ENCODE data around the gene DDX39A. TPM values are rescaled to one million over a fixed set of nuclear protein-coding genes. Genes with fewer than 3 reads are reported as not detected.
"Not testable (repeated sequence)": the region's sequence is repeated elsewhere in the genome, so short reads cannot be mapped to it uniquely, and the experiment has no call there.

DDX39A gene
- polyA plus RNA-seq, 1 of the 3 experiments (the other 2 are of a cell fraction): 88.8 TPM

DNA sequence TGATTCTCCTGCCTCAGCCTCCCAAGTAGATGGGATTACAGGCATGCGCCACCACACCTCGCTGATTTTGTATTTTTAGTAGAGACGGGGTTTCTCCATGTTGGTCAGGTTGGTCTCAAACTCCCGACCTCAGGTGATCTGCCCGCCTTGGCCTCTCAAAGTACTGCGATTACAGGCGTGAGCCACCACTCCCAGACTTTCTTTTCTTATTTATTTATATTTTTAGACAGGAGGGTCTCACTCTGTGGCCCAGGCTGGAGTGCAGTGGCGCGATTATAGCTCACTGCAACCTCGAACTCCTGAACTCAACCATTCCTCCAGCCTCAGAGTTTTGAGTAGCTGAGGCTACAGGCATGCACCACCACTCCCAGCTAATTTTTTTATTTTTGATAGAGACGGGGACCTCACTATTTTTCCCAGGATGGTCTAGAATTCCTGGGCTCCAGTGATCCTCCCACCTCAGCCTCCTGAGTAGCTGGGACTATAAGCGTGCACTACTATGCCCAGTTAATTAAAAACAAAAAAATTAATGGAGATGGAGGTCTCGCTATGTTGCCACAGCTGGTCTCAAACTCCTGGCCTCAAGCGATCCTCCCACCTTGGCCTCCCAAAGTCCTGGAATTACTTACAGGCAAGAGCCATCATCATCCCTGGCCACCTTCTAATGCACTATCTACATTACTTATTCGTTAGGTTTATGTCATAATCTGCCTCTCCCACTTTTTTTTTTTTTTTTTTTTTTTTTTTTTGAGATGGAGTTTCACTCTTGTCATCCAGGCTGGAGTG is 15.8 kb downstream of the DDX39A start:
- H3K36me3 ChIP-seq (replicated peaks in 1 of 2; ENCODE audit: control insufficient read depth in 1 of 2, insufficient read depth in 2 of 2, low read length in 1 of 2); H3K4me3 ChIP-seq (ENCODE audit: low read depth in 2 of 2, low read length in 1 of 2); H3K27me3 ChIP-seq (ENCODE audit: insufficient read depth); H3K9me3 ChIP-seq; POLR2A ChIA-PET; H3K27ac ChIP-seq (ENCODE audit: low read depth in 2 of 2, low read length in 1 of 2); H3K9ac ChIP-seq; H3K79me2 ChIP-seq (ENCODE audit: insufficient read depth); H3K4me2 ChIP-seq; DNase-seq; H3K4me1 ChIP-seq (ENCODE audit: control insufficient read depth in 1 of 2, insufficient read depth in 2 of 2, low read depth in 1 of 2, low read length in 1 of 2); H3K9me2 ChIP-seq; H2AFZ ChIP-seq (ENCODE audit: low read depth); H4K20me1 ChIP-seq (ENCODE audit: insufficient read depth): not testable (repeated sequence)
- CTCF ChIA-PET: interaction anchor here (3.5 kb wide), 1 partner anchor 12 kb away, joined by 31 read pairs; no protein-coding TSS in a partner anchor
- H3F3A ChIP-seq (replicated peaks; ENCODE audit: insufficient read depth): peaks cover 16% of the 10 kb centered on the region
- 95% methylated on average over 15 of the region's 15 CpGs for WGBS (ENCODE audit: low lambda C conversion rate)

DNA sequence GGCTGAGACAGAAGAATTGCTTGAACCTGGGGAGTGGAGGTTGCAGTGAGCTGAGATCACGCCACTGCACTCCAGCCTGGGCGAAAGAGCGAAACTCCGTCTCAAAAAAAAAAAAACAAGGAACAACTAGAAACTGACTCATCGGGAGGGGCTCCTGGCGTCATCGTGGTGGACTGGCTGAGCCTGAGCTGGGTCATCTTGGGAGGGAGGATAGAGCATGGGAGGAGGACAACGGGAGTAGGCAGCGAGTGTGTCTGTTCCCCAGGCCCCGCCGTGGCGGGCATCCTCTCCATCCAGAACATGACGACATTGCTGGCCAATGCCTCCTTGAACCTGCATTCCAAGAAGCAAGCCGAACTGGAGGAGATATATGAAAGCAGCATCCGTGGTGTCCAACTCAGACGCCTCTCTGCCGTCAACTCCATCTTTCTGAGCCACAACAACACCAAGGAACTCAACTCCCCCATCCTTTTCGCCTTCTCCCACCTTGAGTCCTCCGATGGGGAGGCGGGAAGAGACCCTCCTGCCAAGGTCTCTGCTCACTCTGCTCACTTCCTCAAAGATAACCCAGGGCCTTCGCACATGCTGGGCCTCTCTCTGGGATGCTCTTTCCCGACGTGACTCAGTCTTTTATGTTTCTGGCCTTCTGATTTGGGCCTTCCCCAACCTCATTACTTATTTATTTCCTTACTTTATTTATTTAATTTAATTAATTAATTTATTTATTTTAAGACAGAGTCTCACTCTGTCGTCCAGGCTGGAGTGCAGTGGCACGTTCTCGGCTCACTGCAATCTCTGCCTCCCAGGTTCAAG is 16.6 kb downstream of the DDX39A start:
- WGBS (ENCODE audit: low lambda C conversion rate): 79% methylated on average over 23 of the region's 26 CpGs
- TF ChIP-seq FOSL2 (IDR thresholded peaks at IDR 0.05; ENCODE audit: borderline replicate concordance, low read depth): peak; percentile 50; the same call in 1 of the 2 replicates
- no peak for TF ChIP-seq GATA2 (CRISPR knock-in tag; IDR thresholded peaks at IDR 0.05)
- DNase-seq: no peak
- H3K27ac ChIP-seq (ENCODE audit: low read depth in 2 of 2, low read length in 1 of 2): no peak overlapping the region
- H3K4me2 ChIP-seq: no peak overlapping the region
- no peaks in the 10 kb centered on the region for H4K20me1 ChIP-seq (ENCODE audit: insufficient read depth)
- no peak overlapping the region for H3K9ac ChIP-seq
- H3K9me2 ChIP-seq: no peaks in the 10 kb centered on the region
- H2AFZ ChIP-seq (ENCODE audit: low read depth): no peak overlapping the region
- H3K27me3 ChIP-seq (ENCODE audit: insufficient read depth): no peaks in the 10 kb centered on the region
- peaks cover 0 to 7% of the 10 kb centered on the region in 2 experiments; a peak in 1 of 4 replicates for H3K4me1 ChIP-seq (ENCODE audit: control insufficient read depth in 1 of 2, insufficient read depth in 2 of 2, low read depth in 1 of 2, low read length in 1 of 2)
- ChIA-PET CTCF (no interaction called here), POLR2A (interaction anchor here (0.6 kb wide), 1 partner anchor 11 kb away, joined by 5 read pairs; no protein-coding TSS in a partner anchor)
- H3K9me3 ChIP-seq: no peaks in the 10 kb centered on the region
- no peak overlapping the region for H3K4me3 ChIP-seq (ENCODE audit: low read depth in 2 of 2, low read length in 1 of 2)
- H3F3A ChIP-seq (replicated peaks; ENCODE audit: insufficient read depth): peaks cover 12% of the 10 kb centered on the region
- no peaks in the 10 kb centered on the region for H3K36me3 ChIP-seq (replicated peaks in 1 of 2; ENCODE audit: control insufficient read depth in 1 of 2, insufficient read depth in 2 of 2, low read length in 1 of 2)
- H3K79me2 ChIP-seq (ENCODE audit: insufficient read depth): no peaks in the 10 kb centered on the region

DNA sequence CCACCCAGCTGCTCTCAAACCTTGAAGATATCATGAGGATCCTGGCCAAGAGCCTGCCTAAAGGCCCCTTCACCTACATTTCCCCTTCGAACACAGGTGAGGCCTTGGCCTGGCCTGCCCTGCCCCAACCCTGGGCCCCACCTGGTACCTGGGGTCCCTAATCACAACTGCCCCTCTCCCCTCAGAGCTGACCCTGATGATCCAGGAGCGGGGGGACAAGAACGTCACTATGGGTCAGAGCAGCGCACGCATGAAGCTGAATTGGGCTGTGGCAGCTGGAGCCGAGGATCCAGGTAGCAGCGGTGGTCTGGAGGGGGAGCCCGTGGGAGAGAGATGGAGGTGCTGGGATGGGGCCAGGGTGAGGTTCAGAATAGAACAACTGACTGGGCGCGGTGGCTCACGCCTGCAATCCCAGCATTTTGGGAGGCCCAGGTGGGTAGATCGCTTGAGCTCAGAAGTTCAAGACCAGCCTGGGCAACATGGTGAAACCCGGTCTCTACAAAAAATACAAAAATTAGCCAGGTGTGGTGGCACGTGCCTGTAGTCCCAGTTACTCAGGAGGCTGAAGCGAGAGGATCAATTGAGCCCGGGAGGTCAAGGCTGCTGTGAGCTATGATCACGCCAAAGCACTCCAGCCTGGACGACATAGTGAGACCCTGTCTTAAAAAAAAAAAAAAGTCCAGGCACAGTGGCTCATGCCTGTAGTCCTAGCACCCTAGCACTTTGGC is 17.5 kb downstream of the DDX39A start:
- no peaks in the 10 kb centered on the region for H3K9me3 ChIP-seq
- H3K27me3 ChIP-seq (ENCODE audit: insufficient read depth): no peaks in the 10 kb centered on the region
- H4K20me1 ChIP-seq (ENCODE audit: insufficient read depth): no peaks in the 10 kb centered on the region
- H3F3A ChIP-seq (replicated peaks; ENCODE audit: insufficient read depth): peaks cover 6% of the 10 kb centered on the region
- ChIA-PET POLR2A (interaction anchor here (0.6 kb wide), 2 partner anchors 12 to 922 kb away, joined by 3 to 5 read pairs; no protein-coding TSS in a partner anchor), CTCF (interaction anchor here (1.5 kb wide), 1 partner anchor 265 kb away, joined by 3 read pairs; the partner anchor contains the start of gene ASF1B)
- H3K4me2 ChIP-seq: no peak overlapping the region
- no peak overlapping the region for H3K4me3 ChIP-seq (ENCODE audit: low read depth in 2 of 2, low read length in 1 of 2)
- no peak for DNase-seq
- H3K9me2 ChIP-seq: no peaks in the 10 kb centered on the region
- no peak overlapping the region for H2AFZ ChIP-seq (ENCODE audit: low read depth)
- no peaks in the 10 kb centered on the region for H3K36me3 ChIP-seq (replicated peaks in 1 of 2; ENCODE audit: control insufficient read depth in 1 of 2, insufficient read depth in 2 of 2, low read length in 1 of 2)
- TF ChIP-seq, protein P1, sequence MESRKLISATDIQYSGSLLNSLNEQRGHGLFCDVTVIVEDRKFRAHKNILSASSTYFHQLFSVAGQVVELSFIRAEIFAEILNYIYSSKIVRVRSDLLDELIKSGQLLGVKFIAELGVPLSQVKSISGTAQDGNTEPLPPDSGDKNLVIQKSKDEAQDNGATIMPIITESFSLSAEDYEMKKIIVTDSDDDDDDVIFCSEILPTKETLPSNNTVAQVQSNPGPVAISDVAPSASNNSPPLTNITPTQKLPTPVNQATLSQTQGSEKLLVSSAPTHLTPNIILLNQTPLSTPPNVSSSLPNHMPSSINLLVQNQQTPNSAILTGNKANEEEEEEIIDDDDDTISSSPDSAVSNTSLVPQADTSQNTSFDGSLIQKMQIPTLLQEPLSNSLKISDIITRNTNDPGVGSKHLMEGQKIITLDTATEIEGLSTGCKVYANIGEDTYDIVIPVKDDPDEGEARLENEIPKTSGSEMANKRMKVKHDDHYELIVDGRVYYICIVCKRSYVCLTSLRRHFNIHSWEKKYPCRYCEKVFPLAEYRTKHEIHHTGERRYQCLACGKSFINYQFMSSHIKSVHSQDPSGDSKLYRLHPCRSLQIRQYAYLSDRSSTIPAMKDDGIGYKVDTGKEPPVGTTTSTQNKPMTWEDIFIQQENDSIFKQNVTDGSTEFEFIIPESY (IDR thresholded peaks at IDR 0.05; ENCODE audit: borderline replicate concordance, low read depth): no peak
- TF ChIP-seq RXRA (IDR thresholded peaks at IDR 0.05; ENCODE audit: borderline replicate concordance, low read depth) (no peak), GATA2 (CRISPR knock-in tag; IDR thresholded peaks at IDR 0.05) (no peak), CHD2 (IDR thresholded peaks at IDR 0.05; ENCODE audit: low read length, partially characterized antibody) (no peak), TAF1 (IDR thresholded peaks at IDR 0.05; ENCODE audit: borderline replicate concordance, low read depth, low read length) (no peak)
- TF ChIP-seq, protein P2, sequence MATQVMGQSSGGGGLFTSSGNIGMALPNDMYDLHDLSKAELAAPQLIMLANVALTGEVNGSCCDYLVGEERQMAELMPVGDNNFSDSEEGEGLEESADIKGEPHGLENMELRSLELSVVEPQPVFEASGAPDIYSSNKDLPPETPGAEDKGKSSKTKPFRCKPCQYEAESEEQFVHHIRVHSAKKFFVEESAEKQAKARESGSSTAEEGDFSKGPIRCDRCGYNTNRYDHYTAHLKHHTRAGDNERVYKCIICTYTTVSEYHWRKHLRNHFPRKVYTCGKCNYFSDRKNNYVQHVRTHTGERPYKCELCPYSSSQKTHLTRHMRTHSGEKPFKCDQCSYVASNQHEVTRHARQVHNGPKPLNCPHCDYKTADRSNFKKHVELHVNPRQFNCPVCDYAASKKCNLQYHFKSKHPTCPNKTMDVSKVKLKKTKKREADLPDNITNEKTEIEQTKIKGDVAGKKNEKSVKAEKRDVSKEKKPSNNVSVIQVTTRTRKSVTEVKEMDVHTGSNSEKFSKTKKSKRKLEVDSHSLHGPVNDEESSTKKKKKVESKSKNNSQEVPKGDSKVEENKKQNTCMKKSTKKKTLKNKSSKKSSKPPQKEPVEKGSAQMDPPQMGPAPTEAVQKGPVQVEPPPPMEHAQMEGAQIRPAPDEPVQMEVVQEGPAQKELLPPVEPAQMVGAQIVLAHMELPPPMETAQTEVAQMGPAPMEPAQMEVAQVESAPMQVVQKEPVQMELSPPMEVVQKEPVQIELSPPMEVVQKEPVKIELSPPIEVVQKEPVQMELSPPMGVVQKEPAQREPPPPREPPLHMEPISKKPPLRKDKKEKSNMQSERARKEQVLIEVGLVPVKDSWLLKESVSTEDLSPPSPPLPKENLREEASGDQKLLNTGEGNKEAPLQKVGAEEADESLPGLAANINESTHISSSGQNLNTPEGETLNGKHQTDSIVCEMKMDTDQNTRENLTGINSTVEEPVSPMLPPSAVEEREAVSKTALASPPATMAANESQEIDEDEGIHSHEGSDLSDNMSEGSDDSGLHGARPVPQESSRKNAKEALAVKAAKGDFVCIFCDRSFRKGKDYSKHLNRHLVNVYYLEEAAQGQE (IDR thresholded peaks at IDR 0.05; ENCODE audit: low read depth, low read length): no peak
- H3K79me2 ChIP-seq (ENCODE audit: insufficient read depth): no peaks in the 10 kb centered on the region
- no peak overlapping the region for H3K9ac ChIP-seq
- H3K4me1 ChIP-seq (ENCODE audit: control insufficient read depth in 1 of 2, insufficient read depth in 2 of 2, low read depth in 1 of 2, low read length in 1 of 2): peaks cover 0 to 7% of the 10 kb centered on the region in 2 experiments; a peak in 1 of 4 replicates
- H3K27ac ChIP-seq (ENCODE audit: low read depth in 2 of 2, low read length in 1 of 2): no peak overlapping the region
- WGBS (ENCODE audit: low lambda C conversion rate): 96% methylated on average over 18 of the region's 18 CpGs
